Activated naive CD8-positive, alpha-beta T cell treated with anti-CD3 and anti-CD28 coated beads, Interleukin-2, amount 50 U/mL, for 24 hours (primary cell): Measurements from ENCODE around the gene DCBLD1.

ENCODE experiments used
- ATAC-seq: fragments of 150-1000 bp; cut with Tn5 transposase; one replicate; pipeline ENCODE4 v1.10.0; 2021
- DNase-seq: peaks from one replicate; pipeline ENCODE4 v3.0.0; 2021
- H3K27ac Mint-ChIP-seq: one replicate; pipeline ENCODE4 v1.8.0; 2021; ENCODE audit warnings: mild to moderate bottlenecking, mixed read lengths
- H3K27me3 Mint-ChIP-seq: one replicate; pipeline ENCODE4 v1.8.0; 2021; ENCODE audit warnings: mixed read lengths
- H3K36me3 Mint-ChIP-seq: one replicate; pipeline ENCODE4 v1.8.0; 2021; ENCODE audit warnings: low read depth, mixed read lengths
- H3K4me1 Mint-ChIP-seq: one replicate; pipeline ENCODE4 v1.8.0; 2021; ENCODE audit warnings: mixed read lengths
- H3K4me3 Mint-ChIP-seq: one replicate; pipeline ENCODE4 v1.8.0; 2021; ENCODE audit warnings: mild to moderate bottlenecking, moderate library complexity, mixed read lengths
- H3K9me3 Mint-ChIP-seq: one replicate; pipeline ENCODE4 v1.8.0; 2021; ENCODE audit warnings: mixed read lengths

DCBLD1 gene

DNA sequence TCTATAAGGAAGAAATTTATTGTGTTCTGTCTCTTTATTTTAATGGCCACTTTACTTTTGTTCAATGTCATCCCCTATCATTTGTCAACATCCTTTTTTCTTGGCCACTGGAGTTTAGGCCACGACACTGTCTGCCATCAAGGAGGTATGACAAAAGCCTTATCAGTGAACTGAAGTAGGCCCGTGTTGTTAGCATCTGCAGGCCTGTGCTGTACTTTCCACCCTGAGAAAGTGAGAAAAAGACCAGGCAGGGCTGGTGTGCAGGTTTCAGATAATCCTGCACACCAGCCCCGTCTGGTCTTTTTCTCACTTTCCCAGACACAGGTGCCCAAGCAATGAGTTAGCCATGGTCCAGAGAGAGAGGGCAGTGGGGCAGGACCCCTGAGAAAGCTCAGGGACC lies 62.2 kb downstream of the DCBLD1 start:
- DNase-seq: no peak
- Mint-ChIP-seq H3K4me1 (peaks cover 22% of the 10 kb centered on the region), H3K4me3 (no peak overlapping the region), H3K9me3 (no peaks in the 10 kb centered on the region), H3K27ac (no peak overlapping the region), H3K36me3 (no peaks in the 10 kb centered on the region), H3K27me3 (peaks cover 11% of the 10 kb centered on the region)
- no peak for ATAC-seq

DNA sequence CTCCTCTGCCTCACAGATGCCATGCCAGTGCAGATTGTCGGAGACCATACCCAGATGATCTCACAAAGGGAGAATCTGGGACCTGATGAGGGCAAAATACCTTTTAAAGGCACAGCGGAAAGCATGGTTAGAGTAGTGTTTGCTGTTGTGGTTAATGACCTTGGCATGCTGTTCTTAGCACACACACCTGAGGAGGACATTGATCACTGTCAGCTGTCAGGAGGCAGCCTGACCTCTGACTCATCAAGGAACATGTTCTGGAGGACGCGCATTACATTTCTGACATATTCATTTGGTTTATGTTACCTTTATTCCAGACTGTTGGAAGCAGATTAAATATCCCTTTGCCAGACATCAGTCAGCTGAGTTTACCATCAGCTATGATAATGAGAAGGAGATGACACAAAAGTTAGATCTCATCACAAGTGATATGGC lies 62.7 kb downstream of the DCBLD1 start:
- DNase-seq (no peak), ATAC-seq (no peak)
- H3K4me3 Mint-ChIP-seq: no peak overlapping the region
- H3K27ac Mint-ChIP-seq: no peak overlapping the region
- no peaks in the 10 kb centered on the region for H3K9me3 Mint-ChIP-seq
- H3K4me1 Mint-ChIP-seq: peaks cover 27% of the 10 kb centered on the region
- H3K27me3 Mint-ChIP-seq: peaks cover 11% of the 10 kb centered on the region
- no peaks in the 10 kb centered on the region for H3K36me3 Mint-ChIP-seq

DNA sequence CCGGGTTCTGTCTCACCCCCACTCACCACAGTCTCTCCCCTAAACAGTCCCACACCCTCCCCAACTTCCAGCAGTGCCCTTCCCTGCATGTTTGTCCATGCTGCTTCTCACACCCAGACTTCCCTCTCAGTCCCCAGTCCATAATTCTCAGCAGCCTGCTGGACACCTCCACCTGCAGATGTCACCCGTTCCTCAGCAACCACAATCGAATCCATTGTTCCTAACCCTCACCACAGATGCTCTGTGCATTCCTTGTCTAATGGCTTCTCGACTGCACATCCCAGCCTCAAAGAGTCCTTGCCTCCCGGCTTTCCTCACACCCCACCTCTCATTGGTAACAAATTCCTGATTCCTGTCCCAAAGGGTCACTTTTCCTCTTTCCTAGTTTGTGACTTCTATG lies 64.2 kb downstream of the DCBLD1 start:
- Mint-ChIP-seq H3K27me3 (peaks cover 11% of the 10 kb centered on the region), H3K36me3 (no peaks in the 10 kb centered on the region), H3K4me1 (peaks cover 36% of the 10 kb centered on the region), H3K4me3 (no peak overlapping the region), H3K9me3 (no peaks in the 10 kb centered on the region), H3K27ac (peak overlapping the region; percentile 21)
- ATAC-seq: no peak
- DNase-seq: no peak

DNA sequence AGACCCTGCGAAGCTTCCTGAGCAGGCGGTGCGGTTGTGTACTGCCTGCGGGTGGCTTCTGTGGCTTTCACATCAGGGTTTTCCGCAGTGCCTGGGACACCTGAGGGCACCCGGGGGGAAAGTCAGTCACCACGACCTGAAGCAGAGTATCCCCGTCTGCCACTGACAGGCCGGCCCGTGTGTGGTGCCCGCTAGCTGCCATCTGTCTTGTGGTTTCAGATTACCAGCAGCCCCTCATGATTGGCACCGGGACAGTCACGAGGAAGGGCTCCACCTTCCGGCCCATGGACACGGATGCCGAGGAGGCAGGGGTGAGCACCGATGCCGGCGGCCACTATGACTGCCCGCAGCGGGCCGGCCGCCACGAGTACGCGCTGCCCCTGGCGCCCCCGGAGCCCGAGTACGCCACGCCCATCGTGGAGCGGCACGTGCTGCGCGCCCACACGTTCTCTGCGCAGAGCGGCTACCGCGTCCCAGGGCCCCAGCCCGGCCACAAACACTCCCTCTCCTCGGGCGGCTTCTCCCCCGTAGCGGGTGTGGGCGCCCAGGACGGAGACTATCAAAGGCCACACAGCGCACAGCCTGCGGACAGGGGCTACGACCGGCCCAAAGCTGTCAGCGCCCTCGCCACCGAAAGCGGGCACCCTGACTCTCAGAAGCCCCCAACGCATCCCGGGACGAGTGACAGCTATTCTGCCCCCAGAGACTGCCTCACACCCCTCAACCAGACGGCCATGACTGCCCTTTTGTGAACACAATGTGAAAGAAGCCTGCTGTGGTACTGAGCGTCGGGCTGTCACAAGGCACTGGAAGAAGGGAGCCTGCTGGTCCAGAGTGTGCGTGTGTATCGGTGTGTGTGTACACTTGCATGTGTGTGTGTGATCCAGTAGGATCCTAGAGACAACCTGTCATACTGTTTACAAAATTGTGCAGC lies 65.5 kb downstream of the DCBLD1 start:
- H3K4me1 Mint-ChIP-seq: peaks cover 38% of the 10 kb centered on the region
- H3K27ac Mint-ChIP-seq: peak overlapping the region; percentile 71
- H3K27me3 Mint-ChIP-seq: peaks cover 11% of the 10 kb centered on the region
- H3K9me3 Mint-ChIP-seq: no peaks in the 10 kb centered on the region
- ATAC-seq (peak; percentile 44), DNase-seq (peak; percentile 48)
- no peaks in the 10 kb centered on the region for H3K36me3 Mint-ChIP-seq
- peak overlapping the region; percentile 75 for H3K4me3 Mint-ChIP-seq

DNA sequence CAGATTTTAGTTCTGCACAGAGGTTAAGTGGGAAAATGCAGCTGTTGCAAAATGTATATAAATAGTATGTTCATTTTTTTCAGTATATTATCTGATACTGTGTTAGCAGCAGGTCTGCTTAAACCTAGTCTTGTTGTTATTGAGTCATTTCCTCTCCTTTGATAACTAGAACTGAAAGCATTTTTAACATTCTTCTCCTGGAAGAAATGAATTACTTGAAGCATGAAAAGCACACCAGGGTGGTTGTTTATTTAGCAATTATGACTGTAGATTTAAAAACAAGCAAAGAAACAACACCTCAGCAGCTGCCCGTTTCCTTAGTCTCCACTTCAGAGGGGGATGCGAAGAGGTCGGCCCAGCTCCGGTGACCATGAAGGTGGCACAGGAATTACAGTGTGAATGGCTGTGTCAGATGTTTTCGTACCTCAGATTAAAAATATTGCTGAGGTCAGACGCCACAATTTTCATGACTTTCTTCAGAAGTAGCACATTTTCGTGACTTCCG lies 66.4 kb downstream of the DCBLD1 start:
- DNase-seq: peak; percentile 13
- H3K9me3 Mint-ChIP-seq: no peaks in the 10 kb centered on the region
- H3K27me3 Mint-ChIP-seq: peaks cover 11% of the 10 kb centered on the region
- peak overlapping the region; percentile 75 for H3K4me3 Mint-ChIP-seq
- peak overlapping the region; percentile 39 for H3K27ac Mint-ChIP-seq
- peaks cover 38% of the 10 kb centered on the region for H3K4me1 Mint-ChIP-seq
- peak; percentile 62 for ATAC-seq
- no peaks in the 10 kb centered on the region for H3K36me3 Mint-ChIP-seq

DNA sequence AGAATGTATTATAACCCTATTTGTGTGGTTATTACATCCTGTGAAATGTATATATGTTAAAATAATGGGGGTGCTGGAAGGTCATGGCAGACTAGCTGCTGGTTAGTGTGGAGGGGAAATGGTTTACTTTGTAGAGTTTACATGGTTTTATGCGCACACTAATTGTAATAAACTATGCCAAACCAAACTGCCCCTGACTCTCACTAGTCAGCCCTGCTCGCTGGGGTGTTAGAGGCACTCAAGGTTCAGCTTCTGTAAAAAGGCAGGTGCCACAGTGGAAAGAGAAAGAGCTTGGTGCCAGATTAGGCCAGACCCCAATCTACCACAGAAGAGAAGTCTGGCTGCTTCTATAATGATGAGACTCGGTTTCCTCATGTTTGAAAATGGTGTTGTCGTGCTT lies 67.1 kb downstream of the DCBLD1 start:
- ATAC-seq (no peak), DNase-seq (no peak)
- Mint-ChIP-seq H3K9me3 (no peaks in the 10 kb centered on the region), H3K27ac (peak overlapping the region; percentile 39), H3K27me3 (peaks cover 11% of the 10 kb centered on the region), H3K4me3 (peak overlapping the region; percentile 75), H3K36me3 (no peaks in the 10 kb centered on the region), H3K4me1 (peaks cover 38% of the 10 kb centered on the region)

DNA sequence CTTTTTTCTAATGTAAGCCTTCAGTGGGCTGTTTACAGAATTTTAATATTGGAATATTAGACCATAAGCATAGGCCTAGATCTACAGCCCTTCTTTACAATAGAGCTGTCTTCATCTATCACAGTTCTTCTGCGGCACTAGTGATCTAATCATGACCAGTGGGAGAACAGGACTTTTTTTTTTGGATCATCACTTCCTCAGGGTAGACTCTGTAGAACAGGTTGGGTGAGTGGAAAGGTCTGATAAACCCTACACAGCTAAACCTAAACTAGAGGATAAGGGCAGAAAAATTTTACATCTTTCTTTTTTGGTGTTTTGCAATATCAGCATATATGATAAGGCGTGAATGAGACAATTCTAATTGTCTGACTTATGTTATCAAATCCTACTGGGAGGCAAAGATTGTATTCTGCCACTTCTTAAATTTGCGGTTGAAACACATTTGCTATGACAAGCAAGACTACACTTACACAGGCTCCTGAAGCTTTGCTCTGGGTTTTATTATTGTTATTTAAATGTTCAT lies 67.7 kb downstream of the DCBLD1 start:
- H3K4me1 Mint-ChIP-seq: peaks cover 39% of the 10 kb centered on the region
- H3K4me3 Mint-ChIP-seq: no peak overlapping the region
- no peaks in the 10 kb centered on the region for H3K9me3 Mint-ChIP-seq

DNA sequence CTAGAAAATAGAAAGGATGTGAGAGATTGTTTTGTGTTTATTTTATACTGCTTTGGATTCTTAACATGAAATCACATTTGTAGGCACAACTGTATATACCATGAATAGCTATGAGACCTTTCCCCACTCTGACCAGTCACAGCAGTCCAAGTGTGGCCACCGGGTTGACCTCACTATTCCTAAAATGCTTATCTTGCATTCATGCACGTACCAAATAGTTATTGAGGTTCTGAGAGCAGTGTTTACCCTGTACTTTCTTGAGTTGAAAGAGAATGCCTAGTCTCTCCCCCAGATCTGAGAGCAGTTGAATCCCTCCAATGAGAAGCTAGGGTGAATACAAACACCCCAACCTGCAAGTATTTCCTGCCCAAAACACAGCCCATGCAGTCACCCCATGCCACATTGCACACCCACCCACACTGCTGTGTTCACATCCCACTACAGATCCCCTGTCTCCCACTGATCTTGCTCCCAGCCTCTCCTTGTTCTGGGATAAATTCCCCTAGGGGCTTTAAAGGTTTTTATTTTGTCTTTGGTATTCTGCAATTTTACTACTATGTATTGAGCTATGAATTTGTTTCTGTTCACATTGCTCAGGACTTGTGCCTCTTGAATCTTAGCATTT lies 68.3 kb downstream of the DCBLD1 start:
- ATAC-seq (no peak), DNase-seq (no peak)
- no peaks in the 10 kb centered on the region for H3K9me3 Mint-ChIP-seq
- H3K4me1 Mint-ChIP-seq: peaks cover 41% of the 10 kb centered on the region
- peaks cover 11% of the 10 kb centered on the region for H3K27me3 Mint-ChIP-seq
- H3K36me3 Mint-ChIP-seq: no peaks in the 10 kb centered on the region
- no peak overlapping the region for H3K27ac Mint-ChIP-seq
- no peak overlapping the region for H3K4me3 Mint-ChIP-seq

More for the DNA sequence above, 67.7 kb downstream of the DCBLD1 start:
- Mint-ChIP-seq H3K27me3 (peaks cover 11% of the 10 kb centered on the region), H3K27ac (no peak overlapping the region), H3K36me3 (no peaks in the 10 kb centered on the region)
- DNase-seq (no peak), ATAC-seq (no peak)

DNA sequence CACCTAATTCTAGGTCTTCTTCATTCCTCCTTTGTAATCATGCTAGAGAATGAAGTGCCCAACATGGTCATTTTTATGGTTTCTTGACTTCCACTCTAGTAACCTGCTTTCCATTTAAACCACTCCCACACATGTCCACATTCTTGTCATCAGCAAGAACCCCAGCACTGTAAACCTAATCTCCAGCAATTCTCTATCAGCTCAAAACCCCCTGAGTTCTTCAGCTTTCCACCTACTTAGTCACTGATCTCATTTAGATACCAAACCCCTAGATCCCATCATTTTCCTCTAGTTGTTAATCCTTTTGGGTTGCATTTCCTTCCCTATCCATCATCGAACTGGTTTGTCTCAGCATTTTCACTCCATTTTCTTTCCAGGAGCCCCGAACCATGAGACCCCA lies 70.1 kb downstream of the DCBLD1 start:
- H3K4me3 Mint-ChIP-seq: no peak overlapping the region
- peaks cover 37% of the 10 kb centered on the region for H3K4me1 Mint-ChIP-seq
- DNase-seq (no peak), ATAC-seq (no peak)
- H3K27me3 Mint-ChIP-seq: no peaks in the 10 kb centered on the region
- no peak overlapping the region for H3K27ac Mint-ChIP-seq
- no peaks in the 10 kb centered on the region for H3K9me3 Mint-ChIP-seq
- no peaks in the 10 kb centered on the region for H3K36me3 Mint-ChIP-seq

DNA sequence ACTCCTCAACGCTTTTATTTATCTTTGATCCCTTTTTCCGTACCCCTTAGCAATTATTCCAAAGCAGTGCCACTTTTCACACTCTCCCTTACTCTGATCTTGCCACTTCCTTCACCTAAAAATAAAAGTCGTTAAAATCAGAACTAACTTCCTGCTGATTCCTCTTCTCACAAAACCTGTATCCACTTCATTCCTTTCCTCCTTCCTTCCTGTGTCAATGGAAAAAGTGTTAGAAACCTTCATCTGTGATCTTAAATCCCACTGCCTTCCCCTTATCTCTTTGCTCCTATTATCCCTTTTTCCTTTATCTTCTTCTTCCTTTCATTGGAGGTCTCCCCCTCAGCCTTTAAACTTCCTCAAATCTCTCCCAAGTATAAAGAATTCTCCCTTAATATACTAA lies 70.7 kb downstream of the DCBLD1 start:
- Mint-ChIP-seq H3K36me3 (no peaks in the 10 kb centered on the region), H3K9me3 (no peaks in the 10 kb centered on the region), H3K27me3 (no peaks in the 10 kb centered on the region), H3K27ac (no peak overlapping the region), H3K4me1 (peaks cover 35% of the 10 kb centered on the region), H3K4me3 (no peak overlapping the region)
- DNase-seq: no peak
- ATAC-seq: no peak

DNA sequence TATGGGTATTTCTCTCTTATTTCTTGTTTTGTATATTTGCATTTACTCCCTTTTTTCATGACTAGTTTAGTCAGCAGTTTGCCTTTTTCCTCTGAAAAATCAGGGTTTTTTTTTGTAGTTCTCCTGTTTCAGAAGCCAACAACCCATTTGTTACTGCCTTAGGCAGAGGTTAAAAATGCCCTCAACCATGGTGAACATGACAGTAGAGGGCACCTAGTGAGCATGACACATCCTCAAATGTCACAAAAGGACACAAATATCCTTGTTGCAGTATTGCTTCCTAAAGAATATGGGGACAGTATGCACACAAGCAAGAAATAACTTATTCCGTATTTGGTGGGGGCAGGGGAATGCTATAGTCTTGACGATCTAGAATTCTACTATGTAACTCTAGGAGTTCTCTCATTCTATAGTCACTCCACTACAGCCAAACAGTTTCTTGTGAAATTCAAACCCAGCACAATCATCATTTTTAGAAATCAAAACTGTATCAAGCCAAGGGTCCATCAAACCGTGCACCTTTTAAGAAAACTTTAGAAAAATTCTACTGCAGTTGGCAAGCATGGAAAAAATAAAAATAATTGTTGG lies 72.9 kb downstream of the DCBLD1 start:
- Mint-ChIP-seq H3K27me3 (no peaks in the 10 kb centered on the region), H3K4me1 (peaks cover 13% of the 10 kb centered on the region), H3K27ac (no peak overlapping the region), H3K36me3 (no peaks in the 10 kb centered on the region), H3K4me3 (no peak overlapping the region), H3K9me3 (no peaks in the 10 kb centered on the region)
- no peak for DNase-seq
- peak; percentile 69 for ATAC-seq

DNA sequence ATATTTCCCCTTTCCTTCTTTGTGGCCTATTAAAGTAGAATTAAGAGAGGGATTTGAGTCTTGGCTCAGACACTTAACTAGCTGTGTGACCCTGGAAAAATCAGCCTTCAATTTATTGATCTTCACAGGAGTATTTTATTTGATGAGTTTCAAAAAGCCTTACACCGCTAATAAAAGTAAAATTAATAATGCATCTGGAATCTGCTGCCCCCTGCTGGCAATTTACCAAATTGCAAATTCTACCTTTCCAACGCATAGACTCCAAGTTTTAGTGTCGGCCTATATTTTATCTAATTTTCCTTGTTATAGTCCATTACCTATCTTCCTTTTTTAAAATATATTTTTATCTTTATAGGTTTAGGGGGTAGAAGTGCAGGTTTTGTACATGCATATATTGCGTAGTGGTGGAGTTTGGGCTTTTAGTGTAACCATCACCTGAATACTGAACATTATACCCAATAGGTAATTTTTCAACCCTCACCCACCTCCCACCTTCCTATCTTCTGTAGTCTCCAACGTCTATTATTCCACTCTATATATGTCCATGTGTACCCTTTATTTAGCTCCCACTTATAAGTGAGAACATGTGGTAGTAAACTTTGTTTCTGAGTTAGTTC lies 73.5 kb downstream of the DCBLD1 start:
- no peak overlapping the region for H3K4me3 Mint-ChIP-seq
- no peak for ATAC-seq
- no peak overlapping the region for H3K27ac Mint-ChIP-seq
- no peaks in the 10 kb centered on the region for H3K27me3 Mint-ChIP-seq
- peak; percentile 62 for DNase-seq
- no peaks in the 10 kb centered on the region for H3K9me3 Mint-ChIP-seq
- H3K4me1 Mint-ChIP-seq: peaks cover 6% of the 10 kb centered on the region
- H3K36me3 Mint-ChIP-seq: no peaks in the 10 kb centered on the region

DNA sequence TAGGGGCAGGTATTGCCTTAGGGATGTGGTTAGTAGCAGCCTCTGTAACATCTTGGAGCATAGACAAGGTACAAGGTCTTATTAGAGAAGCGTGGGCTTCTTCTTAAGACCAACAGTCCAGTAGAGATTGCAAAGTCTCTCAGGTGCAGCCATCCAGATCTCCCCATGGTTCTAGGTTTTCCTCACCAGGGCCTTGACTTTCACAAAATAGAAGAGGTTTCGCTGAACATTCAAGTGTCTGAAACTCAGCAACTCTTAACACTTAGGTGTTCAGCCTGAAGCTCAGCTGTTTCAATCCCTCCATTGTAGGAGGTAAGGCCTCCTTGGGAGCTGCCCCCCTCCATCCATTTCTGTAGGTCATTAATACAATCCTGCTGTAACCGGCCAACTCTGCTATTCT lies 75.5 kb downstream of the DCBLD1 start:
- Mint-ChIP-seq H3K27me3 (no peaks in the 10 kb centered on the region), H3K27ac (no peak overlapping the region), H3K36me3 (no peaks in the 10 kb centered on the region), H3K9me3 (no peaks in the 10 kb centered on the region), H3K4me1 (peaks cover 3% of the 10 kb centered on the region), H3K4me3 (no peak overlapping the region)
- ATAC-seq (no peak), DNase-seq (no peak)

DNA sequence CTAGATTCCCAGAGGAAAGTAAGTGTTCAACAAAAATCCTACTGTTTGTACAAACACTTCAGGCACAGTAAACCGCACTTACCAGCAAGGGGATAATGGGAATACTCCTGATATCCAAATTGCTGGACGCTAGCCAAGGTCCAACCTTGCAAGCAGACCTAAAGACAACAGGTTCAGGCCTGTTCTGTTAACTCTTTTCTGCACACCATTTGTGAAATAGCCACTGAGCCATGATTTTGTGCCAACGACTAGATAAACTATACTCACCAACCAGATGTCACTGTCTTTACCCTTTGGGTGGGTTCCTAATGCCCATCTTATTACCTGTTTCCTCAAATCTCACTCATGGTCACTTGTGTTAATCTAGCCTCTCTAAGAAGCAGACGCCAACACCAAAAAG lies 76.3 kb downstream of the DCBLD1 start:
- no peaks in the 10 kb centered on the region for H3K27me3 Mint-ChIP-seq
- ATAC-seq: no peak
- no peak for DNase-seq
- no peak overlapping the region for H3K4me3 Mint-ChIP-seq
- H3K27ac Mint-ChIP-seq: no peak overlapping the region
- no peaks in the 10 kb centered on the region for H3K36me3 Mint-ChIP-seq
- H3K4me1 Mint-ChIP-seq: peaks cover 3% of the 10 kb centered on the region
- H3K9me3 Mint-ChIP-seq: no peaks in the 10 kb centered on the region
